ENCODE results near the gene TMEM131.

DNA sequence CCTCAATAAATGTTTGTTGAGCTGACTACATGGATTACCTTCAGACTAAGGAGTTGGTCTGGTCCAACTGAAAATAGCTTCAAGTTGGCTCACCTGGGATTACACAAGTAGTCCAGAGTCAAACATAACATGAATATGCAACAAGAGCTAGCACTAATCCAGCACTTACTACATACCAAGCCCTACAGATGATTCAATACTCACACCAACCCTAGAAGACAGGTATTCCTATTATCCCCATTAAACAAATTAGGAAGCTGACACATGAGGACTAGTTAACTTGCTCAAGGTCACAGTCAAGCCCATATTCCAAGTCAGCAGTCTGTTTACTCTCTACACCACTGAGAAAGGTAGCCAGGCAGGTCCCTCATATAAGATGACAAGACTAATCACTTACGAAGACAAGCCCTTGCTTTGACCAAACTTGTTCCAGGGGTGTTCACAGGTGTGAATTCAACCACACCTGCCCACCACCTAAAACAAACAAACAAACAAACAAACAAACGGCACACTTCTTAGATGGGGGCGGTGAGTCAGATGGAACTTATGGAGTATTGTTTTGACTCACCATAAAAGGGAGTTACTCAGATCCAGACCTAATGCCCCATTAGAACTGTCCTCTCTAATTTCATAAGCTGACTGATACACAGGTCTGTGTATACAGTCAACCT, 29.1 kb downstream of the TMEM131 start:
- TF ChIP-seq POLR2A (IDR thresholded peaks at IDR 0.05; ENCODE audit: control extremely low read depth in 1 of 2, low read depth in 2 of 2, low read length in 2 of 2) (no peak), SIN3A (conservative IDR thresholded peaks at IDR 0.05 in 1 of 2, IDR thresholded peaks at IDR 0.05 in 1 of 2; ENCODE audit: low read depth in 1 of 2, low read length in 2 of 2) (no peak), KDM5A (IDR thresholded peaks at IDR 0.05; ENCODE audit: low read length) (no peak)
- TF ChIP-seq, protein P1, sequence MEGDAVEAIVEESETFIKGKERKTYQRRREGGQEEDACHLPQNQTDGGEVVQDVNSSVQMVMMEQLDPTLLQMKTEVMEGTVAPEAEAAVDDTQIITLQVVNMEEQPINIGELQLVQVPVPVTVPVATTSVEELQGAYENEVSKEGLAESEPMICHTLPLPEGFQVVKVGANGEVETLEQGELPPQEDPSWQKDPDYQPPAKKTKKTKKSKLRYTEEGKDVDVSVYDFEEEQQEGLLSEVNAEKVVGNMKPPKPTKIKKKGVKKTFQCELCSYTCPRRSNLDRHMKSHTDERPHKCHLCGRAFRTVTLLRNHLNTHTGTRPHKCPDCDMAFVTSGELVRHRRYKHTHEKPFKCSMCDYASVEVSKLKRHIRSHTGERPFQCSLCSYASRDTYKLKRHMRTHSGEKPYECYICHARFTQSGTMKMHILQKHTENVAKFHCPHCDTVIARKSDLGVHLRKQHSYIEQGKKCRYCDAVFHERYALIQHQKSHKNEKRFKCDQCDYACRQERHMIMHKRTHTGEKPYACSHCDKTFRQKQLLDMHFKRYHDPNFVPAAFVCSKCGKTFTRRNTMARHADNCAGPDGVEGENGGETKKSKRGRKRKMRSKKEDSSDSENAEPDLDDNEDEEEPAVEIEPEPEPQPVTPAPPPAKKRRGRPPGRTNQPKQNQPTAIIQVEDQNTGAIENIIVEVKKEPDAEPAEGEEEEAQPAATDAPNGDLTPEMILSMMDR (IDR thresholded peaks at IDR 0.05; ENCODE audit: control extremely low read depth in 1 of 3, insufficient read depth in 1 of 3, low read depth in 1 of 3, low read length in 3 of 3) = no peak

Data from H1 (cell line).